Measurements from ENCODE around the gene MUC5AC.
"Not testable (repeated sequence)": the region's sequence is repeated elsewhere in the genome, so short reads cannot be mapped to it uniquely, and the experiment has no call there.

The MUC5AC gene

DNA sequence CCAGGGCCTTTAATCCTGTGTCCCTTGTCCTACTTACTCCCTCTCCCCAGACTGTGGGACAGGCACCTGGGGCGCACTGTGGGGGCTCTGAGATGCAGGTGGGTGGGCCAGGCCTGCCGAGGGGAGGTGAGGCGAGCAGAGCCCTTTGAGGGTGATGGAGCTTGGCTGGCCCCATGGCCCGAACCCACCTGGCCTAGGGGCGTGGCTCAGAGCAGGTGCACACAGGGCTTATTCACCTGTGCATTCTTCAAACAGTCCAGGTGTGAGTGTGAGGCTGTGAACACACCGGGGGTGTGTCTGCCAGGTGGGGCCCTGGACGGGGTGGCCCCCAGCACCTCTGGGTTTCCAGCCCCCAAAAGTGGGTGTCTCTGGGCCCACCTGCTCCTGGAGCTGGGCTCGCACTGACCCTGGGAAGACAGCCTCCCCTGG is 9.0 kb upstream of the MUC5AC start:
- no peak for DNase-seq

DNA sequence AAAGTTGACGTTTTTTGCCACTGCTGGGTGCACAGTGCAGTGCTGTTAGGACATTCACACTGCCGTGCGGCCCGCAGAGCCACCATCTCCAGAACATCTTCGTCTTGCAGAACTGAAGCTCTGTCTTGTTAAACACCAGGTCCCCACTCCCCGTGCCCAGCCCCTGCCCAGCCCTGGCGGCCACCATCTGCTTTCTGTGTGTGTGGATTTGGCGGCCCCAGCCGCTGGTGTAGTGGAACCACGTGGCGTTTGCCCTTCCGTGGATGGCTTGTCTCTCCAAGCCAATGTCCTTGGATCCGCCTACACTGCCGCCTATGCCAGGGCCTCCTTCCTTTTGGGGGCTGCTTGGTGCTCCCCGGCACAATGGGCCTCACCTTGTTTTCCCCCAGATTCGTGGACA is 8.2 kb upstream of the MUC5AC start:
- peak; percentile 5 for DNase-seq

DNA sequence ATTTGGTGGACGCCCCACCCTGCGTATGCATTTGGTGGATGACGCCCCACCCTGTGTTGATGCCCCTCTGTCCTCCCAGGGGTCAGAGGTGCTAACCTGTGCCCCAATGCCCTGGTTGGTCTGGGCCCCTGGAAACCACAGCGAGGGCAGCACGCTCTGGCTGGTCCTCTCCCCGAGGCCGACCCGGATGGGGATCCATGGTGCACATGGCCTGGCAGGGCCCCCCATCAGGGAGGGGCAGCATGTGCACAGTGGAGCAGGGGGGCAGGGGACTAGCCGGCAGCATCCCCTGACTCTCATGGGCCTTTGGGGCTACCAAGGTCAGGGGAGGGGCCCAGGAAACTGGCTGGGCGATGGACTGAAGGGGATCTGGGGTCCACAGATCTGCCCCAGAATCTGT is 7.6 kb upstream of the MUC5AC start:
- peak; percentile 5 for DNase-seq

- DNase-seq, result no peak
Observed at GRCh38 chr11:1150769-1151365, 6.9 kb upstream of the MUC5AC start.

- DNase-seq, result peak; percentile 7
Observed at GRCh38 chr11:1151366-1152315, 6.1 kb upstream of the MUC5AC start.

- DNase-seq, result no peak
Observed at GRCh38 chr11:1152316-1153104, 5.2 kb upstream of the MUC5AC start.

GRCh38 chr11:1153105-1153950 is 4.4 kb upstream of the MUC5AC start:
- peak; percentile 7 for DNase-seq

DNA sequence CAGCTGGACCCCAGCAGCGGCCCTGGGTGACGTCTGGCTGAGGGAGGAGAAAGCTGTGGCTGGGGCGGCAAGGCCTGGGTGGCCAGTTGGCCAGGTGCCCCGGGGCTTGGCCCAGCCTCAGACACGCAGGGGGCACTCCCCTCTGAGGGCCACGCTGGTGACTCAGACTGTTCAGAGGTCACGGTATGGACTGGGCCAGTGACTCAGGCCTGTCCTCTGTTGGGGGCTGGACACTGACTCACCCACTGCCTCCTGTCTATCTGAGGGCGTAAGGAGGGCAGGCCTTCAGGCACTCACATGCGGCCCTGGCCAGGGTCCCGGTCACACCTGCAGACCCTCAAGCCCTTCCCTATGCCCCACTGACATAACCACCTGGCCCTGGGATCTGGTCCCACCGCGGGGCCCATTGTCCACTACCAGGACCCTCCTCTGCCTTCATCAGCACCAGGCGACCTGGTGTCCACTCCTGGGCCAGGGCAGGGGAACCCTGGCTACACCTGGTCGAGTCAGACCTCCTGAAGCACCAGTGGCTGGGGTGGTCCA is 3.7 kb upstream of the MUC5AC start:
- DNase-seq, result peak; percentile 6

- DNase-seq, result not testable (repeated sequence)
Observed at GRCh38 chr11:1154656-1155055, 3.1 kb upstream of the MUC5AC start.

- DNase-seq, result no peak
Observed at GRCh38 chr11:1155274-1155693, 2.5 kb upstream of the MUC5AC start.

DNA sequence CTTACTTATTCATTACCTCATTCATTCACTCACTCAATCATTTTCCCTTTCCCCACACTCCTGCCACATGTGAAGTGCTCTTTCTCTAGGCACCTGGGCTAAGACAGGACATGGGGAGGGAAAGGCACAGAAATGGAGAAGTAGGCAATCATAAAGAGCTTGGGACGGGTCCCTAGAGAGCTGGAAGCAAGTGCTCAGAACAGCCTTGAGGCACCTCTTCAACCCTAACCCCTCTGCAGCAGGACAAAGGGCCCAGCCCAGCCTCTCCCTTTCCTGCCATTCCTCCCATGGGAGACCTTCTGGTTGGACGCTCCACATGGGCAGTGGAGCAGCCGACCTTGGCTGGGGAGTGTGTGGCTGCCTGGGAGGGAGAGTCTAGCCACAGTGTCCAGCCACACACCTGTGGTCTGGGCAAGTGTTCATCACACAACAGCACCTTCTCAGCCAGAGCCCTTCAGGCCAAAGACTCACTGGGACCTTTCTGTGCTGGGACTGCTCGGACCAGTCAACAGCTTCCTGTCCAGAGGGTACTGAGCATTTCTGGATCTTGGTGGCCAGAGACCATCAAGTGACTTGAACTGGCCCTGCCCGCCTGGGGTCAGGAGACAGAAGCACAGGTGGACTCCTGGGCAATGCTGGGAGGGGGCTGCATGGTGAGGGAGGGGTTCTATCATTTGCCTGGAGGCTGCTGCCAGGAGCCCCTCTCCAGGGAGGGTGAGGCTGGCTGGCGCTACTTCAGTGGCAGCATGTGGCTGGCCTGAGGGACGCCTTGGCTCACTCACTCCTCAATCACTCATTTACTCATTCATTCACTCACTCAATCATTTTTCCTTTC is 1.0 kb upstream of the MUC5AC start:
- DNase-seq, result no peak

DNA sequence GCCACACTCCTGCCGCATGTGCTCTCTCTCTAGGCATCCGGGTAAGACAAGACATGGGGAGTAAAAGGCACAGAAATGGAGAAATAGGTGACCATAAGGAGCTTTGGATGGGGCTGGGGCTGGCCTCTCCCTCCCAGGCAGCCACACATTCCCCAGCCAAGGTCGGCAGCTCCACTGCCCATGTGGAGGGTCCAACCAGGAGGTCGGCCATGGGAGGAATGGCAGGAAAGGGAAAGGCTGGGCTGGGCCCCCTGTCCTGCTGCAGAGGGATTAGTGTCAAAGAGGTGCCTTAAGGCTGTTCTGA is 460 bp upstream of the MUC5AC start:
- no peak for DNase-seq

GRCh38 chr11:1158681-1159487 is 1.1 kb downstream of the MUC5AC start:
- DNase-seq, result no peak

- not testable (repeated sequence) for DNase-seq
Observed at GRCh38 chr11:1159488-1160220, 1.9 kb downstream of the MUC5AC start.

DNA sequence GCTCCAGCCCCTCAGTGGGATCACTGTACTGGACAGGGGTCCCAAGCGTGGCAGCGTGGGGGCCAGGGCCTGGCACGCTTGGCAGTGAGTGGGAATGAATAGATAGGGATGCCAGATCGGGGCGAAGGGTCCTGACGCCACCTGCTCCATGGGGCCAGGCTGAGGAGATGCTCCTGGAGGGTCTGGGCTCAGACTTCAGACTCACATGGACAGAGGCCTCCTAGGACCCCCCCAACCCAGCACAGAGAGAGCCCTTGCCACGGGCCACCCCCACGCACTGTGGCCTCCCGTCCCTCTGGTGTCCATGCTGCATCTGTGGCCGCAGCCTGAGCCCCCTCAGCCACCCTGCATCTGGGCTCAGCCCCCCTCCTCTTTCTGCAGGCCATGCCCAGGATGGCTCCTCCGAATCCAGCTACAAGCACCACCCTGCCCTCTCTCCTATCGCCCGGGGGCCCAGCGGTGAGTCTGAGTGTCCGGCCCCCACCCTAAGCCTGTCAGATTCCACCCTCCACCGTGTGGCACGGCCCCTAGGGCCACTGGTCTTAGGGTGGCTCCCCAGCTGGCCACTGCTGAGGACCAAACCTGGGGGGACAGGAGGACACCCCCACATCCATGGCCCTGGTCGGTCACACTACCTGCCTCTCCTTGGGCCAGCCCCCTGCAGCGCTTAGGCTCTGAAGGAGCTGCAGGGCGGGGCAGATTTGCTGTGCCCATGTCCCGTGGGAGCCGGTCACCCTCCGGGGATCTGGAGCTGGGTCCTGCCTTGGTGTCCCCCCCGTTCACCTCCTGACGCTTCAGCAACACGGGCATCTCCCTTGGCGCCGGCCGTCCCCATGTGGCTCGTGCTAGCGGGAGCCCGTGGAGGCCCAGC is 2.7 kb downstream of the MUC5AC start:
- DNase-seq, result peak; percentile 6

- peak; percentile 1 for DNase-seq
Observed at GRCh38 chr11:1161410-1162137, 3.8 kb downstream of the MUC5AC start.

- DNase-seq, result peak; percentile 7
Observed at GRCh38 chr11:1162138-1162475, 4.4 kb downstream of the MUC5AC start.

Data from activated CD4-positive, alpha-beta T cell treated with anti-CD3 and anti-CD28 coated beads for 1 hour (primary cell).